H9 (cell line): ENCODE measurements around the gene NEDD9. TPM values are rescaled to one million over a fixed set of nuclear protein-coding genes. Genes with fewer than 3 reads are reported as not detected.

Experiments
- DNase-seq: peaks from one replicate; pipeline ENCODE4 v3.0.0-alpha.2; 2017
- H2AFZ ChIP-seq: one replicate; pipeline ENCODE4 v1.6.1; 2013; ENCODE audit warnings: mild to moderate bottlenecking, low read length, control low read depth, moderate library complexity
- H2AK5ac ChIP-seq: 2 replicates; pipeline ENCODE4 v1.6.1; 2013; ENCODE audit warnings: low read length, control low read depth, mixed read lengths; ENCODE audit not compliant: insufficient read length
- H2BK120ac ChIP-seq: one replicate; pipeline ENCODE4 v1.6.1; 2013; ENCODE audit warnings: low read depth, mild to moderate bottlenecking, low read length, control low read depth, inconsistent platforms; ENCODE audit not compliant: poor library complexity, severe bottlenecking
- H2BK12ac ChIP-seq: 2 replicates; pipeline ENCODE4 v1.6.1; 2013; ENCODE audit warnings: low read length, control low read depth, mixed read lengths, low read depth; ENCODE audit not compliant: insufficient read length
- H2BK15ac ChIP-seq: 2 replicates; pipeline ENCODE4 v1.6.1; 2013; ENCODE audit warnings: low read depth, low read length, control low read depth
- H2BK20ac ChIP-seq: one replicate; pipeline ENCODE4 v1.6.1; 2013; ENCODE audit warnings: low read depth, mild to moderate bottlenecking, low read length, control low read depth, inconsistent platforms; ENCODE audit not compliant: poor library complexity, severe bottlenecking
- H2BK5ac ChIP-seq: 2 replicates; pipeline ENCODE4 v1.6.1; 2013; ENCODE audit warnings: low read length, control low read depth, mixed read lengths; ENCODE audit not compliant: insufficient read length
- H3K14ac ChIP-seq: 2 replicates; pipeline ENCODE4 v1.6.1; 2013; ENCODE audit warnings: low read length, control low read depth; ENCODE audit not compliant: insufficient read depth
- H3K18ac ChIP-seq: 2 replicates; pipeline ENCODE4 v1.6.1; 2013; ENCODE audit warnings: low read depth, mild to moderate bottlenecking, mixed read lengths, low read length, control low read depth; ENCODE audit not compliant: insufficient read length
- H3K23ac ChIP-seq: 2 replicates; pipeline ENCODE4 v1.6.1; 2013; ENCODE audit warnings: low read length, control low read depth, mixed read lengths, low read depth; ENCODE audit not compliant: insufficient read length
- H3K23me2 ChIP-seq: 2 replicates; pipeline ENCODE4 v1.6.1; 2013; ENCODE audit warnings: low read depth, mild to moderate bottlenecking, mixed read lengths, low read length, control low read depth; ENCODE audit not compliant: insufficient read length, poor library complexity, severe bottlenecking
- H3K27ac ChIP-seq: 2 replicates; pipeline ENCODE4 v1.5.1; 2013; ENCODE audit warnings: low read length, control low read depth, mixed read lengths, low read depth; ENCODE audit not compliant: insufficient read length
- H3K27me3 ChIP-seq: 2 replicates; pipeline ENCODE4 v1.6.1; 2013; ENCODE audit warnings: low read length, control low read depth, inconsistent platforms; ENCODE audit not compliant: insufficient read depth
- H3K4ac ChIP-seq: 2 replicates; pipeline ENCODE4 v1.6.1; 2013; ENCODE audit warnings: low read depth, mild to moderate bottlenecking, control low read depth, inconsistent platforms, low read length, moderate library complexity
- H3K4me1 ChIP-seq: 2 replicates; pipeline ENCODE4 v1.6.1; 2013; ENCODE audit warnings: low read length, control low read depth, inconsistent platforms; ENCODE audit not compliant: insufficient read depth
- H3K4me2 ChIP-seq: 2 replicates; pipeline ENCODE4 v1.6.1; 2013; ENCODE audit warnings: low read length, control low read depth, mixed read lengths; ENCODE audit not compliant: insufficient read length, insufficient read depth
- H3K56ac ChIP-seq: 2 replicates; pipeline ENCODE4 v1.6.1; 2013; ENCODE audit warnings: low read depth, mild to moderate bottlenecking, mixed read lengths, low read length, control low read depth; ENCODE audit not compliant: insufficient read length
- H3K79me1 ChIP-seq: 2 replicates; pipeline ENCODE4 v1.6.1; 2013; ENCODE audit warnings: low read depth, mild to moderate bottlenecking, moderate library complexity, low read length, control low read depth, inconsistent platforms; ENCODE audit not compliant: insufficient read depth, poor library complexity, severe bottlenecking
- H3K79me2 ChIP-seq: 2 replicates; pipeline ENCODE4 v1.6.1; 2013; ENCODE audit warnings: low read length, control low read depth, inconsistent platforms; ENCODE audit not compliant: insufficient read depth
- H3K9ac ChIP-seq: 2 replicates; pipeline ENCODE4 v1.6.1; 2013; ENCODE audit warnings: low read length, control low read depth, mixed read lengths; ENCODE audit not compliant: insufficient read length; ENCODE audit errors: extremely low read depth
- H3K9me3 ChIP-seq: one replicate; pipeline ENCODE4 v1.6.1; 2013; ENCODE audit warnings: low read depth, low read length, inconsistent platforms; ENCODE audit not compliant: control insufficient read depth
- H3T11ph ChIP-seq: one replicate; pipeline ENCODE4 v1.6.1; 2013; ENCODE audit warnings: mild to moderate bottlenecking, low read length, control low read depth, inconsistent platforms
- H4K20me1 ChIP-seq: one replicate; pipeline ENCODE4 v1.6.1; 2013; ENCODE audit not compliant: control insufficient read depth, insufficient read length, insufficient read depth
- H4K5ac ChIP-seq: 2 replicates; pipeline ENCODE4 v1.6.1; 2013; ENCODE audit warnings: low read depth, mild to moderate bottlenecking, mixed read lengths, low read length, control low read depth; ENCODE audit not compliant: insufficient read length
- H4K8ac ChIP-seq: replicated peaks from 2 replicates; pipeline ENCODE4 v1.6.1; 2013; ENCODE audit warnings: low read length, control low read depth, mixed read lengths, low read depth; ENCODE audit not compliant: insufficient read length
- H4K91ac ChIP-seq: 2 replicates; pipeline ENCODE4 v1.6.1; 2013; ENCODE audit warnings: low read depth, mild to moderate bottlenecking, moderate library complexity, mixed read lengths, low read length, control low read depth; ENCODE audit not compliant: insufficient read length
- H3K27ac Mint-ChIP-seq, 3 experiments: 2 replicates in 2 of 3; 3 replicates in 1 of 3; pipeline ENCODE4 v1.8.0; 2020 to 2021; ENCODE audit warnings: mixed read lengths in 3 of 3, mild to moderate bottlenecking in 1 of 3, moderate library complexity in 1 of 3
- H3K27me3 Mint-ChIP-seq: 2 replicates; pipeline ENCODE4 v1.8.0; 2021; ENCODE audit warnings: low read depth, mild to moderate bottlenecking, moderate library complexity, mixed read lengths
- H3K36me3 Mint-ChIP-seq, 3 experiments: 2 replicates in 2 of 3; 3 replicates in 1 of 3; pipeline ENCODE4 v1.8.0; 2020 to 2021; ENCODE audit warnings: low read depth in 3 of 3, mixed read lengths in 3 of 3; ENCODE audit not compliant: insufficient read depth in 1 of 3
- H3K4me1 Mint-ChIP-seq, 2 experiments: 2 replicates each; pipeline ENCODE4 v1.8.0; 2020; ENCODE audit warnings: mixed read lengths in 2 of 2
- H3K4me3 Mint-ChIP-seq, 2 experiments: 2 replicates in 1 of 2; 3 replicates in 1 of 2; pipeline ENCODE4 v1.8.0; 2020 to 2021; ENCODE audit warnings: mild to moderate bottlenecking in 2 of 2, mixed read lengths in 2 of 2, moderate library complexity in 1 of 2
- H3K9me3 Mint-ChIP-seq, 2 experiments: 2 replicates in 1 of 2; 3 replicates in 1 of 2; pipeline ENCODE4 v1.8.0; 2020; ENCODE audit warnings: mild to moderate bottlenecking in 2 of 2, mixed read lengths in 2 of 2, moderate library complexity in 1 of 2
- CTCF ChIP-seq: fragments of 200-600 bp; sonication (generic); conservative IDR thresholded peaks from 3 replicates; pipeline ENCODE4 v1.8.0; 2021; ENCODE audit warnings: antibody characterized with exemption, mild to moderate bottlenecking
- WGBS: extraction: QIAGEN DNeasy Blood & Tissue Kit; methylation state at CpG from one replicate; pipeline ENCODE4 v1.1.7; 2013; ENCODE audit warnings: missing lambda C conversion rate, low lambda C conversion rate, mixed read lengths; ENCODE audit not compliant: insufficient read length; ENCODE audit errors: extremely low coverage; 5-methylcytosine and 5-hydroxymethylcytosine counted together
- total RNA-seq: library from RNA; stranded (reverse); gene quantifications from 2 replicates; pipeline ENCODE4 v1.2.1, GENCODE V29; 2021

Gene NEDD9
- total RNA-seq, 1 experiment from 2014 or later: 5.5 TPM

DNA sequence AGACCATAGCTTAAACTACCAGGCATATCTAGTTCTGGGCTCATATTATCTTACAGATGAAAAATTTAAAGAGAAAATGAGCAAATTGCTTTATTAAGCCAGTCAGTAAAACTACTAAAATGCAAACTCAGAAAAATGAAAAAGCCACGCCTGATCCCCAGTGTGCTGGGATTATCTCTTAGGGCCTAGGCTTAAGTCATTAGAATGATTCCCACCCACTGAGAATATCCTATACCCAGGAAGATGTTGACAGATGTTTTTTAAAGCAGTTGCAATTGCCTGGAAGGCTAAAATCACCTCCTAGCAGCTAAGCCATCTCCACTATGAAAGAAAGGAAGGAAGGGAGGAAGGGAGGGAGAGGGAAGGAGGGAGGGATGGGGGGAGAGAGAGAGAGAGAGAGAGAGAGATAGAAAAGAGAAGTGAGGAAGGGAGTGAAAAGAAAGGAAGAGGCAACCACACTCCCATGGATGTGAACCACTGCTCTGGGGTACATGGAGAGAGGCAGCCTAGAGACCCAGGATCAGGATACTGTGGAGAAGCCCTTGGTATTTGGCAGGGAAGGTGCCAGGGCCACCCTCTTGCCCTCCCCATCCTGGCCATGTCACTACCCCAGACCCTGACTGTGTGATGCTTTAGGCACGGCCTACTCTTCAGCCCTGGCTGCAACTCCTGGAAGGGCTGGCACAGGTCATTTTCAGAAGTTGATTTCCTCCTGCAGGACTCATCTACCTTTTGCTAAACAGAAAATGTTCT, 21.9 kb downstream of the NEDD9 start:
- Histone ChIP-seq H2BK12ac (no peak overlapping the region), H3T11ph (no peak overlapping the region), H2AK5ac (no peak overlapping the region), H4K91ac (no peak overlapping the region), H2BK120ac (no peak overlapping the region), H2BK20ac (no peak overlapping the region), H3K79me2 (no peaks in the 10 kb centered on the region), H3K79me1 (no peaks in the 10 kb centered on the region), H2AFZ (no peak overlapping the region), H3K27me3 (no peaks in the 10 kb centered on the region), H3K23me2 (no peaks in the 10 kb centered on the region), H3K9ac (no peak overlapping the region), H2BK5ac (no peak overlapping the region), H4K20me1 (no peaks in the 10 kb centered on the region), H3K4me2 (no peak overlapping the region), H3K4me1 (peaks cover 17% of the 10 kb centered on the region; the same call in 1 of the 2 replicates), H2BK15ac (no peak overlapping the region), H3K14ac (no peak overlapping the region), H3K56ac (no peak overlapping the region), H3K27ac (no peak overlapping the region), H4K5ac (no peak overlapping the region), H3K9me3 (no peaks in the 10 kb centered on the region), H4K8ac (no peak overlapping the region), H3K23ac (no peak overlapping the region), H3K4ac (no peak overlapping the region), H3K18ac (no peak overlapping the region)
- Mint-ChIP-seq H3K9me3 (no peaks in the 10 kb centered on the region), H3K36me3 (peaks cover 0 to 4% (median 0%) of the 10 kb centered on the region in 3 experiments; a peak in 3 of 7 replicates), H3K27me3 (no peaks in the 10 kb centered on the region), H3K4me3 (no peak overlapping the region), H3K27ac (peak overlapping the region; percentile 24 to 73 (median 49); a peak in 4 of 7 replicates), H3K4me1 (peaks cover 51 to 54% of the 10 kb centered on the region in 2 experiments)
- no peak for TF ChIP-seq CTCF
- no CpG with 5 or more reads among the region's 2 CpGs for WGBS
- no peak for DNase-seq
